CD14-positive monocyte (primary cell): ENCODE measurements around the gene DAD1. TPM values are rescaled to one million over a fixed set of nuclear protein-coding genes. Genes with fewer than 3 reads are reported as not detected.

Experiments used
- DNase-seq, 3 donors: peaks; one replicate each; pipeline ENCODE4 v3.0.0-alpha.2; 2011 to 2022
- H2AFZ ChIP-seq: 2 replicates; pipeline ENCODE4 v1.6.0; 2012; ENCODE audit warnings: mild to moderate bottlenecking, low read depth, low read length, inconsistent platforms; ENCODE audit not compliant: insufficient read depth, poor library complexity, severe bottlenecking
- H3K27ac ChIP-seq, 2 donors: 1 replicate in 1 of 2; 2 replicates in 1 of 2; pipeline ENCODE4 v1.5.1; 2012 to 2013; ENCODE audit warnings: low read length in 2 of 2, control low read depth in 1 of 2, inconsistent platforms in 1 of 2, low read depth in 1 of 2, mild to moderate bottlenecking in 1 of 2
- H3K27me3 ChIP-seq, 2 donors: one replicate each; pipeline versions ENCODE4 v1.6.0 to v1.6.1; 2011 to 2013; ENCODE audit warnings: low read length in 2 of 2; ENCODE audit not compliant: control insufficient read depth in 2 of 2, insufficient read depth in 2 of 2
- H3K36me3 ChIP-seq, 2 donors: replicated peaks in 1 of 2; 1 replicate in 1 of 2; 2 replicates in 1 of 2; pipeline versions ENCODE4 v1.5.1 to v1.6.1; 2012 to 2013; ENCODE audit warnings: low read length in 2 of 2, control low read depth in 1 of 2, inconsistent platforms in 1 of 2, mild to moderate bottlenecking in 1 of 2; ENCODE audit not compliant: insufficient read depth in 2 of 2, control insufficient read depth in 1 of 2
- H3K4me1 ChIP-seq, 2 donors: 1 replicate in 1 of 2; 2 replicates in 1 of 2; pipeline versions ENCODE4 v1.5.1 to v1.6.1; 2012 to 2013; ENCODE audit warnings: low read length in 2 of 2, control low read depth in 1 of 2, inconsistent platforms in 1 of 2, mild to moderate bottlenecking in 1 of 2, moderate library complexity in 1 of 2; ENCODE audit not compliant: insufficient read depth in 2 of 2, control insufficient read depth in 1 of 2
- H3K4me2 ChIP-seq: replicated peaks from 2 replicates; pipeline ENCODE3; 2012; ENCODE audit warnings: low read length, moderate library complexity, mild to moderate bottlenecking; ENCODE audit not compliant: poor library complexity, severe bottlenecking; ENCODE audit errors: extremely low read depth
- H3K4me3 ChIP-seq, 3 experiments: fragments of 200-600 bp in 1 of 3; sonication (generic) in 1 of 3; replicated peaks in 1 of 3; 1 replicate in 2 of 3; 2 replicates in 1 of 3; pipeline ENCODE4 v1.5.1; 2011 to 2013; ENCODE audit warnings: low read length in 3 of 3, mild to moderate bottlenecking in 3 of 3, control low read depth in 2 of 3, low read depth in 2 of 3, inconsistent platforms in 1 of 3, moderate library complexity in 1 of 3
- H3K79me2 ChIP-seq: 2 replicates; pipeline ENCODE4 v1.6.0; 2012; ENCODE audit warnings: mild to moderate bottlenecking, control low read depth, inconsistent platforms, low read length, moderate library complexity; ENCODE audit not compliant: insufficient read depth
- H3K9ac ChIP-seq: 2 replicates; pipeline ENCODE4 v1.6.0; 2017; ENCODE audit warnings: low read length, mild to moderate bottlenecking; ENCODE audit not compliant: insufficient read depth, poor library complexity, severe bottlenecking
- H3K9me3 ChIP-seq, 2 donors: replicated peaks in 1 of 2; 1 replicate in 1 of 2; 2 replicates in 1 of 2; pipeline versions ENCODE4 v1.5.1 to v1.6.1; 2012 to 2013; ENCODE audit warnings: low read length in 2 of 2, control low read depth in 1 of 2; ENCODE audit not compliant: control insufficient read depth in 1 of 2, insufficient read depth in 1 of 2
- H4K20me1 ChIP-seq: 2 replicates; pipeline ENCODE4 v1.6.0; 2012; ENCODE audit warnings: mild to moderate bottlenecking, low read length, control low read depth, moderate library complexity; ENCODE audit not compliant: insufficient read depth
- H3K27ac Mint-ChIP-seq, 7 donors: one replicate each; pipeline ENCODE4 v1.8.0; 2020; ENCODE audit warnings: mild to moderate bottlenecking in 7 of 7, mixed read lengths in 7 of 7, moderate library complexity in 6 of 7, inconsistent platforms in 2 of 7
- H3K27me3 Mint-ChIP-seq, 3 donors: one replicate each; pipeline ENCODE4 v1.8.0; 2021 to 2022; ENCODE audit warnings: low read depth in 3 of 3, mild to moderate bottlenecking in 3 of 3, mixed read lengths in 3 of 3, moderate library complexity in 3 of 3, inconsistent platforms in 1 of 3
- H3K36me3 Mint-ChIP-seq, 2 donors: one replicate each; pipeline ENCODE4 v1.8.0; 2020; ENCODE audit warnings: mixed read lengths in 2 of 2, inconsistent platforms in 1 of 2, mild to moderate bottlenecking in 1 of 2
- H3K4me1 Mint-ChIP-seq: one replicate; pipeline ENCODE4 v1.8.0; 2020; ENCODE audit warnings: mild to moderate bottlenecking, mixed read lengths
- H3K4me3 Mint-ChIP-seq, 2 donors: one replicate each; pipeline ENCODE4 v1.8.0; 2020; ENCODE audit warnings: mild to moderate bottlenecking in 2 of 2, mixed read lengths in 2 of 2, moderate library complexity in 1 of 2
- H3K9me3 Mint-ChIP-seq, 7 donors: one replicate each; pipeline ENCODE4 v1.8.0; 2020 to 2022; ENCODE audit warnings: mixed read lengths in 7 of 7, mild to moderate bottlenecking in 6 of 7, moderate library complexity in 6 of 7, inconsistent platforms in 2 of 7
- WGBS: methylation state at CpG from one replicate; pipeline ENCODE4 v1.1.5; 2013; ENCODE audit warnings: missing lambda C conversion rate; ENCODE audit not compliant: insufficient coverage; 5-methylcytosine and 5-hydroxymethylcytosine counted together
- intact Hi-C, 2 donors: fragments of 100-400 bp; cut with micrococcal nuclease; formaldehyde crosslinking; loops; one replicate each; pipeline versions ENCODE4 v1.15.0 to v1.15.1; 2023
- polyA plus RNA-seq, 3 donors: library from polyadenylated mRNA; depleted of rRNA in 1 of 3; unstranded in 2 of 3; stranded (reverse) in 1 of 3; fragments of 300-500 nt in 2 of 3; fragments of >200 nt in 1 of 3; fragmentation: Illumina TruSeq in 2 of 3; gene quantifications; 1 replicate in 2 of 3; 2 replicates in 1 of 3; pipeline ENCODE4 v1.2.3, GENCODE V29; 2012 to 2021
- TF ChIP-seq, protein P1 (sequence below): fragments of 200-600 bp; IDR thresholded peaks from one replicate; pipeline ENCODE4 v1.8.0; 2022; ENCODE audit warnings: antibody characterized with exemption, mild to moderate bottlenecking

Gene DAD1
- polyA plus RNA-seq, 3 donors = 126 to 444 (median 440) TPM

DNA sequence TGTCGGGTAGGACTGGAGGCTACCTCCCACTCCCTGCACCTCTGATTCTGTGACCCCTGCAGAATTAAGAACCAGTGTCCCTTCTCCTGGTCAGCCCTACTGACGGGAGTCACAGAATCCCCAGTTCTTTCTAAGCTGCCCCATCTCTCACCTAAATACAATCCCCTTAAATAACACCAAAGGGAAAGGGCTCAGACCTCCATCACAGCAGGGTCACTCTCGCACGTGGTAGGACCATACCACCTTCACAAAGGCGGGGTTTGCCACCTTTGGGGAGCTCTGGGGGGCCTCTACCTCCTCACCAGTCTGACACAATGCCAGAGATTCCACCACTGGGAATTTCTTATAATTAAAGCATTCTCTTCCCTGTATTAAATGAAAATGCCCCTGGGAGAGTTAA is 35.6 kb downstream of the DAD1 start:
- Mint-ChIP-seq H3K4me3 (no peak overlapping the region), H3K27me3 (peaks cover 0 to 3% (median 0%) of the 10 kb centered on the region in 3 donors), H3K27ac (peak overlapping the region in 1 of 7 donors; percentile 76), H3K9me3 (no peaks in the 10 kb centered on the region), H3K4me1 (peaks cover 47% of the 10 kb centered on the region), H3K36me3 (no peaks in the 10 kb centered on the region)
- Histone ChIP-seq H3K9ac (no peak overlapping the region), H3K79me2 (no peaks in the 10 kb centered on the region), H3K9me3 (no peaks in the 10 kb centered on the region), H2AFZ (no peak overlapping the region), H4K20me1 (no peaks in the 10 kb centered on the region), H3K27ac (no peak overlapping the region), H3K4me1 (peaks cover 39 to 40% of the 10 kb centered on the region in 2 donors), H3K36me3 (no peaks in the 10 kb centered on the region), H3K4me3 (no peak overlapping the region), H3K4me2 (no peak overlapping the region), H3K27me3 (no peaks in the 10 kb centered on the region)
- TF ChIP-seq, protein P1, sequence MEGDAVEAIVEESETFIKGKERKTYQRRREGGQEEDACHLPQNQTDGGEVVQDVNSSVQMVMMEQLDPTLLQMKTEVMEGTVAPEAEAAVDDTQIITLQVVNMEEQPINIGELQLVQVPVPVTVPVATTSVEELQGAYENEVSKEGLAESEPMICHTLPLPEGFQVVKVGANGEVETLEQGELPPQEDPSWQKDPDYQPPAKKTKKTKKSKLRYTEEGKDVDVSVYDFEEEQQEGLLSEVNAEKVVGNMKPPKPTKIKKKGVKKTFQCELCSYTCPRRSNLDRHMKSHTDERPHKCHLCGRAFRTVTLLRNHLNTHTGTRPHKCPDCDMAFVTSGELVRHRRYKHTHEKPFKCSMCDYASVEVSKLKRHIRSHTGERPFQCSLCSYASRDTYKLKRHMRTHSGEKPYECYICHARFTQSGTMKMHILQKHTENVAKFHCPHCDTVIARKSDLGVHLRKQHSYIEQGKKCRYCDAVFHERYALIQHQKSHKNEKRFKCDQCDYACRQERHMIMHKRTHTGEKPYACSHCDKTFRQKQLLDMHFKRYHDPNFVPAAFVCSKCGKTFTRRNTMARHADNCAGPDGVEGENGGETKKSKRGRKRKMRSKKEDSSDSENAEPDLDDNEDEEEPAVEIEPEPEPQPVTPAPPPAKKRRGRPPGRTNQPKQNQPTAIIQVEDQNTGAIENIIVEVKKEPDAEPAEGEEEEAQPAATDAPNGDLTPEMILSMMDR = no peak
- intact Hi-C loops = no loop called here
- no peak for DNase-seq
- WGBS = 91% methylated on average over 5 of the region's 5 CpGs

DNA sequence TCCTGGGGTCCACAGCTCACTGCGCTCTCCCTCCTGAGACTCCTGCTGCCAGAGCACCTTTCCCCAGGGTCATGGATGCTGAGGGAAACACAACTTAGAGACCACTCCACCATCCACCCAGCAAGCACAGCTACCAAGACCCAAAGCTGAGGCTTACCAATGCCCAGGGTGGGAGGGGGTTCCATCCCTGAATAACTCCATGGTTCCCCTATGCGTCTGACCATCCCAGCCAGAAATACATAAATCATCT is 36.3 kb downstream of the DAD1 start:
- intact Hi-C loops = no loop called here
- Histone ChIP-seq H3K27ac (no peak overlapping the region), H3K9ac (no peak overlapping the region), H3K4me3 (no peak overlapping the region), H4K20me1 (no peaks in the 10 kb centered on the region), H3K36me3 (no peaks in the 10 kb centered on the region), H3K9me3 (no peaks in the 10 kb centered on the region), H3K4me1 (peaks cover 39 to 40% of the 10 kb centered on the region in 2 donors), H3K27me3 (no peaks in the 10 kb centered on the region), H3K79me2 (no peaks in the 10 kb centered on the region), H2AFZ (no peak overlapping the region), H3K4me2 (no peak overlapping the region)
- TF ChIP-seq, protein P1 = no peak
- Mint-ChIP-seq H3K36me3 (no peaks in the 10 kb centered on the region), H3K9me3 (no peaks in the 10 kb centered on the region), H3K4me3 (no peak overlapping the region), H3K27ac (peak overlapping the region in 1 of 7 donors; percentile 26), H3K27me3 (peaks cover 0 to 3% (median 0%) of the 10 kb centered on the region in 3 donors), H3K4me1 (peaks cover 47% of the 10 kb centered on the region)
- WGBS = no CpG with 5 or more reads among the region's 2 CpGs
- no peak for DNase-seq
